Caco-2 (cell line): ENCODE results near the gene MTOR. TPM values are rescaled to one million over a fixed set of nuclear protein-coding genes. Genes with fewer than 3 reads are reported as not detected.
"Not testable (repeated sequence)": the region's sequence is repeated elsewhere in the genome, so short reads cannot be mapped to it uniquely, and the experiment has no call there.

Source experiments
- BruUV-seq: library from RNA; stranded (reverse); fragments of 400-500 nt; replicated peaks from 2 replicates; lab custom pipeline; 2021; lab: Mats Ljungman, UMichigan
- CTCF ChIA-PET: fragments of 300-600 bp; sonication (Branson Sonifier 250); formaldehyde crosslinking; loops from one replicate; lab custom pipeline; 2022; ENCODE audit warnings: antibody characterized with exemption; lab: Charles Lee
- POLR2A ChIA-PET: fragments of 300-600 bp; sonication (Branson Sonifier 250); formaldehyde crosslinking; loops from one replicate; lab custom pipeline; 2022; ENCODE audit warnings: antibody characterized with exemption; lab: Charles Lee
- DNase-seq, 2 experiments: peaks; one replicate each; pipeline versions ENCODE4 v3.0.0 to v3.0.0-alpha.2; 2020 to 2022
- H3K27me3 ChIP-seq: replicated peaks from 2 replicates; pipeline ENCODE4 v1.6.0; 2011; ENCODE audit warnings: low read length; ENCODE audit not compliant: control insufficient read depth, insufficient read depth
- H3K36me3 ChIP-seq: 2 replicates; pipeline ENCODE4 v1.5.1; 2011; ENCODE audit warnings: low read length; ENCODE audit not compliant: control insufficient read depth, insufficient read depth
- H3K4me1 ChIP-seq: fragments of 250-450 bp; sonication (Bioruptor Pico); 2 replicates; pipeline ENCODE4 v1.5.1; 2020; ENCODE audit warnings: mild to moderate bottlenecking
- H3K4me3 ChIP-seq: 2 replicates; pipeline ENCODE4 v1.5.1; 2011; ENCODE audit warnings: low read depth, mild to moderate bottlenecking, control low read depth, low read length
- H3K9me3 ChIP-seq: fragments of 250-450 bp; sonication (Bioruptor Pico); 2 replicates; pipeline ENCODE4 v1.5.1; 2020; ENCODE audit warnings: mild to moderate bottlenecking, moderate library complexity
- H3K27ac Mint-ChIP-seq: one replicate; pipeline ENCODE4 v1.8.0; 2022; ENCODE audit warnings: mixed read lengths; ENCODE audit not compliant: unreplicated experiment
- H3K27me3 Mint-ChIP-seq: one replicate; pipeline ENCODE4 v1.8.0; 2022; ENCODE audit warnings: mixed read lengths; ENCODE audit not compliant: insufficient read depth, unreplicated experiment
- H3K36me3 Mint-ChIP-seq: one replicate; pipeline ENCODE4 v1.8.0; 2022; ENCODE audit warnings: mild to moderate bottlenecking, mixed read lengths; ENCODE audit not compliant: insufficient read depth, unreplicated experiment
- H3K4me1 Mint-ChIP-seq: one replicate; pipeline ENCODE4 v1.8.0; 2022; ENCODE audit warnings: low read depth, mixed read lengths; ENCODE audit not compliant: unreplicated experiment
- H3K4me3 Mint-ChIP-seq: one replicate; pipeline ENCODE4 v1.8.0; 2022; ENCODE audit warnings: mild to moderate bottlenecking, moderate library complexity, mixed read lengths; ENCODE audit not compliant: unreplicated experiment
- H3K9me3 Mint-ChIP-seq: one replicate; pipeline ENCODE4 v1.8.0; 2022; ENCODE audit warnings: mixed read lengths; ENCODE audit not compliant: unreplicated experiment
- intact Hi-C: fragments of 100-400 bp; cut with micrococcal nuclease; formaldehyde crosslinking; loops from one replicate; pipeline ENCODE4 v1.10.0; 2022; ENCODE audit not compliant: unreplicated experiment
- total RNA-seq: library from RNA; stranded (reverse); gene quantifications from 2 replicates; pipeline ENCODE4 v1.2.3, GENCODE V29; 2022
- TF ChIP-seq, protein P1 (sequence below), 2 experiments: fragments of 200-600 bp in 1 of 2; IDR thresholded peaks; 1 replicate in 1 of 2; 2 replicates in 1 of 2; pipeline versions ENCODE4 v1.5.1 to v1.8.0; 2011 to 2022; ENCODE audit warnings: antibody characterized with exemption in 1 of 2, control low read depth in 1 of 2, inconsistent platforms in 1 of 2, low read depth in 1 of 2, low read length in 1 of 2, mild to moderate bottlenecking in 1 of 2, moderate library complexity in 1 of 2; ENCODE audit not compliant: insufficient read depth in 1 of 2, severe bottlenecking in 1 of 2, unreplicated experiment in 1 of 2

Gene MTOR
- total RNA-seq, 1 experiment from 2014 or later = 45.7 TPM

DNA sequence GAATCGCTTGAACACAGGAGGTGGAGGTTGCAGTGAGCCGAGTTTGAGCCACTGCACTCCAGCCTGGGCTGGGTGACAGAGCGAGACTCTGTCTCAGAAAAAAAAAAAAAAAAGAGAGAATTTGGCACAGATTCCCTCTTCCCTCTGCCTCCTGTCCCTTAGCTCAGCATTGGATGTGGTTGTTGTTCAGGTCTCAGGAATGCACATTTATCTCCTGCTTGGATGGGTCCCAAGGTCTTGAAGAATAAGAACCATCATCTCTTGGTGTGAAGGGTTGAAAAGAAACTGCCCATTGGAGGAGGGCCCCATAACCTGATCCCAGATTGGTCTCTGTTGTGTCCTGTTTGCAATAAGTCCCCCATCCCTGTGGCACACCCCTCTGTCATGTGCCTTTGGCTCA lies 45.5 kb upstream of the MTOR start:
- no peaks in the 10 kb centered on the region for H3K9me3 Mint-ChIP-seq
- H3K27me3 Mint-ChIP-seq = no peaks in the 10 kb centered on the region
- H3K9me3 ChIP-seq = no peaks in the 10 kb centered on the region
- DNase-seq = no peak
- no peak overlapping the region for H3K4me3 Mint-ChIP-seq
- H3K27me3 ChIP-seq = no peaks in the 10 kb centered on the region
- no peaks in the 10 kb centered on the region for H3K36me3 Mint-ChIP-seq
- TF ChIP-seq, protein P1, sequence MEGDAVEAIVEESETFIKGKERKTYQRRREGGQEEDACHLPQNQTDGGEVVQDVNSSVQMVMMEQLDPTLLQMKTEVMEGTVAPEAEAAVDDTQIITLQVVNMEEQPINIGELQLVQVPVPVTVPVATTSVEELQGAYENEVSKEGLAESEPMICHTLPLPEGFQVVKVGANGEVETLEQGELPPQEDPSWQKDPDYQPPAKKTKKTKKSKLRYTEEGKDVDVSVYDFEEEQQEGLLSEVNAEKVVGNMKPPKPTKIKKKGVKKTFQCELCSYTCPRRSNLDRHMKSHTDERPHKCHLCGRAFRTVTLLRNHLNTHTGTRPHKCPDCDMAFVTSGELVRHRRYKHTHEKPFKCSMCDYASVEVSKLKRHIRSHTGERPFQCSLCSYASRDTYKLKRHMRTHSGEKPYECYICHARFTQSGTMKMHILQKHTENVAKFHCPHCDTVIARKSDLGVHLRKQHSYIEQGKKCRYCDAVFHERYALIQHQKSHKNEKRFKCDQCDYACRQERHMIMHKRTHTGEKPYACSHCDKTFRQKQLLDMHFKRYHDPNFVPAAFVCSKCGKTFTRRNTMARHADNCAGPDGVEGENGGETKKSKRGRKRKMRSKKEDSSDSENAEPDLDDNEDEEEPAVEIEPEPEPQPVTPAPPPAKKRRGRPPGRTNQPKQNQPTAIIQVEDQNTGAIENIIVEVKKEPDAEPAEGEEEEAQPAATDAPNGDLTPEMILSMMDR (IDR thresholded peaks at IDR 0.05; ENCODE audit: insufficient read depth in 1 of 2, low read depth in 1 of 2, low read length in 1 of 2, severe bottlenecking in 1 of 2, unreplicated experiment in 1 of 2) = no peak
- H3K4me1 ChIP-seq = no peaks in the 10 kb centered on the region
- H3K4me1 Mint-ChIP-seq = peaks cover 7% of the 10 kb centered on the region
- H3K27ac Mint-ChIP-seq = no peak overlapping the region
- no peaks in the 10 kb centered on the region for H3K36me3 ChIP-seq
- ChIA-PET CTCF (no interaction called here), POLR2A (no interaction called here)
- BruUV-seq = no TSS peak
- intact Hi-C loops = no loop called here
- H3K4me3 ChIP-seq = no peak overlapping the region

DNA sequence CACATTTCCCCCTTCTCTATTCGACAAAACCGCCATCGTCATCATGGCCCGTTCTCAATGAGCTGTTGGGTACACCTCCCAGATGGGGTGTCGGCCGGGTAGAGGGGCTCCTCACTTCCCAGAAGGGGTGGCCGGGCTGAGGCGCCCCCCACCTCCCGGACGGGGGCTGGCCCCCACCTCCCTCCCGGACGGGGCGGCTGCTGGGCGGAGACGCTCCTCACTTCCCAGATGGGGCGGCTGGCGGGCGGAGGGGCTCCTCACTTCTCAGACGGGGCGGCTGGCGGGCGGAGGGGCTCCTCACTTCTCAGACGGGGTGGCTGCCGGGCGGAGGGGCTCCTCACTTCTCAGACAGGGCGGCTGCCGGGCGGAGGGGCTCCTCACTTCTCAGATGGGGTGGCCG lies 43.2 kb upstream of the MTOR start:
- H3K9me3 Mint-ChIP-seq, H3K4me3 Mint-ChIP-seq, H3K4me1 Mint-ChIP-seq, DNase-seq, H3K4me3 ChIP-seq, POLR2A ChIA-PET, intact Hi-C loops, H3K36me3 Mint-ChIP-seq, H3K27ac Mint-ChIP-seq, H3K27me3 ChIP-seq, H3K36me3 ChIP-seq, CTCF ChIA-PET, H3K4me1 ChIP-seq, H3K27me3 Mint-ChIP-seq, H3K9me3 ChIP-seq, BruUV-seq: not testable (repeated sequence)

DNA sequence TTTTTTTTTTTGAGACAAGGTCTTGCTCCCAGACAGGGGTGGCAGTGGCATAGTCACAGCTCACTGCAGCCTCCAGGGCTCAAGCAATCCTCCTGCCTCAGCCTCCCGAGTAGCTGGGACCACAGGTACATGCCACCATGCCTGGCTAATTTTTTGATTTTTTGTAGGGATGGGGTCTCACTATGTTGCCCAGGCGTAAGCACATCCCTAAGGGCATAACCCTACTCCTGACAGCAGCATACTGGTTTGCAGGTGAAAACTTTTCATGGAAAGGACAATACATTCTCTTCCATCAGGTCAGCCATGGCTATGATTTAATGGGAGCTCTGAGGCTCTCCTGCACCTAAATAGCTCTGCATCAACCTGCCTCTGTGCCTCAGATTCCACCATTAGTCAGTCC lies 40.0 kb upstream of the MTOR start:
- CTCF ChIA-PET = no interaction called here
- H3K4me1 Mint-ChIP-seq = no peaks in the 10 kb centered on the region

More for the DNA sequence above, 40.0 kb upstream of the MTOR start:
- no peaks in the 10 kb centered on the region for H3K9me3 ChIP-seq
- no peak for DNase-seq
- intact Hi-C loops = no loop called here
- no peaks in the 10 kb centered on the region for H3K27me3 ChIP-seq
- no peaks in the 10 kb centered on the region for H3K4me1 ChIP-seq
- Mint-ChIP-seq H3K36me3 (no peaks in the 10 kb centered on the region), H3K27me3 (no peaks in the 10 kb centered on the region), H3K4me3 (no peak overlapping the region), H3K9me3 (no peaks in the 10 kb centered on the region), H3K27ac (no peak overlapping the region)
- POLR2A ChIA-PET = no interaction called here
- no peak overlapping the region for H3K4me3 ChIP-seq
- no TSS peak for BruUV-seq
- TF ChIP-seq, protein P1 (IDR thresholded peaks at IDR 0.05; ENCODE audit: insufficient read depth in 1 of 2, low read depth in 1 of 2, low read length in 1 of 2, severe bottlenecking in 1 of 2, unreplicated experiment in 1 of 2) = no peak
- no peaks in the 10 kb centered on the region for H3K36me3 ChIP-seq
